ENCODE data around the gene PACSIN3.

- TF ChIP-seq CTCF (IDR thresholded peaks at IDR 0.05; ENCODE audit: low read depth, low read length, poor library complexity, severe bottlenecking) (no peak), EZH2phosphoT487 (IDR thresholded peaks at IDR 0.05; ENCODE audit: borderline replicate concordance, low read length) (no peak)
Observed at GRCh38 chr11:47148270-47148669, 38.0 kb downstream of the PACSIN3 start.
